A673 (cell line): ENCODE data around the gene C19orf73. TPM values are rescaled to one million over a fixed set of nuclear protein-coding genes. Genes with fewer than 3 reads are reported as not detected.

Experiments
- BruUV-seq: library from RNA; stranded (reverse); fragments of 400-500 nt; replicated peaks from 2 replicates; lab custom pipeline; 2021; lab: Mats Ljungman, UMichigan
- CTCF ChIA-PET: fragments of 300-600 bp; sonication (Branson Sonifier 250); formaldehyde crosslinking; loops from one replicate; lab custom pipeline; 2022; ENCODE audit warnings: antibody characterized with exemption; lab: Charles Lee
- POLR2A ChIA-PET: fragments of 300-600 bp; sonication (Branson Sonifier 250); formaldehyde crosslinking; loops from one replicate; lab custom pipeline; 2022; ENCODE audit warnings: antibody characterized with exemption; ENCODE audit not compliant: low non-redundant PET; lab: Charles Lee
- DNase-seq: peaks from one replicate; pipeline ENCODE4 v3.0.0-alpha.2; 2015; ENCODE audit warnings: low spot score
- H3K27ac ChIP-seq: fragments of 200-600 bp; sonication (generic); 2 replicates; pipeline ENCODE4 v1.5.1; 2016; ENCODE audit warnings: mixed run types, low read depth, mild to moderate bottlenecking, mixed read lengths, antibody characterized with exemption, low read length; ENCODE audit not compliant: poor library complexity, severe bottlenecking
- H3K27me3 ChIP-seq: fragments of 200-600 bp; sonication (generic); replicated peaks from 2 replicates; pipeline ENCODE4 v1.6.1; 2017; ENCODE audit warnings: mixed run types, low read depth, mild to moderate bottlenecking, mixed read lengths, antibody characterized with exemption, low read length; ENCODE audit not compliant: insufficient read depth, poor library complexity
- H3K36me3 ChIP-seq: fragments of 200-600 bp; sonication (generic); 2 replicates; pipeline ENCODE4 v1.6.1; 2016; ENCODE audit warnings: mixed run types, mild to moderate bottlenecking, mixed read lengths, antibody characterized with exemption, low read length; ENCODE audit not compliant: insufficient read depth, poor library complexity, severe bottlenecking
- H3K4me1 ChIP-seq: fragments of 200-600 bp; sonication (generic); 2 replicates; pipeline ENCODE4 v1.6.1; 2017; ENCODE audit warnings: mixed run types, mild to moderate bottlenecking, mixed read lengths, antibody characterized with exemption, low read length; ENCODE audit not compliant: insufficient read depth, poor library complexity, severe bottlenecking
- H3K4me3 ChIP-seq: fragments of 200-600 bp; sonication (generic); 2 replicates; pipeline ENCODE4 v1.5.1; 2016; ENCODE audit warnings: low read depth, mixed run types, mild to moderate bottlenecking, mixed read lengths, low read length; ENCODE audit not compliant: poor library complexity, severe bottlenecking
- H3K9me3 ChIP-seq: fragments of 200-600 bp; sonication (generic); 2 replicates; pipeline ENCODE4 v1.6.1; 2016; ENCODE audit warnings: mixed run types, low read depth, mild to moderate bottlenecking, mixed read lengths, antibody characterized with exemption, low read length; ENCODE audit not compliant: poor library complexity, severe bottlenecking
- CTCF ChIP-seq: fragments of 300-800, 200-600 bp; sonication (generic); conservative IDR thresholded peaks from 2 replicates; pipeline ENCODE4 v1.5.1; 2017; ENCODE audit warnings: low read depth, mild to moderate bottlenecking, antibody characterized with exemption, low read length, moderate library complexity, mixed read lengths
- EZH2 ChIP-seq: fragments of 200-600 bp; sonication (generic); IDR thresholded peaks from 2 replicates; pipeline ENCODE4 v1.6.1; 2017; ENCODE audit warnings: borderline replicate concordance, low read depth, mild to moderate bottlenecking, mixed read lengths, antibody characterized with exemption, low read length; ENCODE audit not compliant: poor library complexity, severe bottlenecking
- intact Hi-C: fragments of 100-400 bp; cut with micrococcal nuclease; formaldehyde crosslinking; loops from one replicate; pipeline ENCODE4 v1.10.0; 2022; ENCODE audit not compliant: unreplicated experiment
- total RNA-seq: library from RNA; stranded (reverse); gene quantifications from 2 replicates; pipeline ENCODE4 v1.2.3, GENCODE V29; 2021

C19orf73 gene
- total RNA-seq, 1 experiment from 2014 or later, result 1.7 TPM

GRCh38 chr19:49101160-49101559 lies 17.8 kb downstream of the C19orf73 start:
- no peaks in the 10 kb centered on the region for H3K27me3 ChIP-seq
- no peaks in the 10 kb centered on the region for H3K9me3 ChIP-seq
- TF ChIP-seq EZH2 (no peak), CTCF (no peak)
- no peak overlapping the region for H3K27ac ChIP-seq
- no peak for DNase-seq
- ChIA-PET POLR2A (no interaction called here), CTCF (no interaction called here)
- peaks cover 25% of the 10 kb centered on the region for H3K4me1 ChIP-seq
- no peak overlapping the region for H3K4me3 ChIP-seq
- BruUV-seq, result no TSS peak
- intact Hi-C loops, result no loop called here
- H3K36me3 ChIP-seq, result peaks cover 91% of the 10 kb centered on the region

GRCh38 chr19:49098795-49099194 lies 20.1 kb downstream of the C19orf73 start:
- BruUV-seq, result no TSS peak
- Histone ChIP-seq H3K36me3 (peaks cover 89% of the 10 kb centered on the region), H3K4me1 (peaks cover 18% of the 10 kb centered on the region), H3K27me3 (no peaks in the 10 kb centered on the region), H3K9me3 (no peaks in the 10 kb centered on the region), H3K4me3 (no peak overlapping the region), H3K27ac (no peak overlapping the region)
- TF ChIP-seq CTCF, result no peak
- no peak for TF ChIP-seq EZH2
- CTCF ChIA-PET, result interaction anchor here (1.3 kb wide), 1 partner anchor 112 kb away, joined by 6 read pairs; no protein-coding TSS in a partner anchor
- POLR2A ChIA-PET, result no interaction called here
- intact Hi-C loops, result loop anchor here (2.0 to 5.0 kb wide), 3 partner anchors 109 to 344 kb away; partner anchors contain the start of gene SLC17A7
- DNase-seq, result no peak

GRCh38 chr19:49097453-49098288 lies 21.3 kb downstream of the C19orf73 start:
- CTCF ChIA-PET, result interaction anchor here (0.5 to 2.0 kb wide), 23 partner anchors 9 to 178 kb away, joined by 3 to 43 read pairs (median 4); partner anchors contain the start of gene LIN7B
- TF ChIP-seq CTCF (peak; percentile 99), EZH2 (no peak)
- no TSS peak for BruUV-seq
- DNase-seq, result peak; percentile 90
- H3K9me3 ChIP-seq, result no peaks in the 10 kb centered on the region
- H3K36me3 ChIP-seq, result peaks cover 89% of the 10 kb centered on the region
- intact Hi-C loops, result loop anchor here (2.0 to 5.0 kb wide), 3 partner anchors 110 to 345 kb away; partner anchors contain the start of gene SLC17A7
- H3K27ac ChIP-seq, result no peak overlapping the region
- no peak overlapping the region for H3K4me3 ChIP-seq
- H3K4me1 ChIP-seq, result peaks cover 7% of the 10 kb centered on the region
- POLR2A ChIA-PET, result interaction anchor here (0.6 to 0.8 kb wide), 3 partner anchors 101 to 353 kb away, joined by 3 to 21 read pairs (median 10); no protein-coding TSS in a partner anchor
- no peaks in the 10 kb centered on the region for H3K27me3 ChIP-seq
